Small intestine (tissue), 7 donors: ENCODE measurements around the gene OSBPL10. TPM values are rescaled to one million over a fixed set of nuclear protein-coding genes. Genes with fewer than 3 reads are reported as not detected.

Source experiments
- DNase-seq, 2 donors: peaks; one replicate each; pipeline versions ENCODE4 v3.0.0 to v3.0.0-alpha.2; 2013
- FAIRE-seq: peaks from 2 replicates; lab custom pipeline; 2012; peaks lifted over from hg19 to GRCh38; lab: Jason Lieb, UNC
- H3K27ac ChIP-seq, 3 donors: one replicate each; pipeline ENCODE4 v1.5.1; 2013; ENCODE audit warnings: low read length in 2 of 3, mild to moderate bottlenecking in 2 of 3, control low read depth in 1 of 3, inconsistent platforms in 1 of 3, low read depth in 1 of 3, moderate library complexity in 1 of 3
- H3K27me3 ChIP-seq, 3 donors: one replicate each; pipeline ENCODE4 v1.6.1; 2013; ENCODE audit warnings: low read length in 3 of 3, inconsistent platforms in 1 of 3; ENCODE audit not compliant: control insufficient read depth in 3 of 3, insufficient read depth in 3 of 3
- H3K36me3 ChIP-seq, 3 donors: one replicate each; pipeline ENCODE4 v1.6.1; 2013; ENCODE audit warnings: low read length in 3 of 3, inconsistent platforms in 1 of 3, low read depth in 1 of 3, mild to moderate bottlenecking in 1 of 3, moderate library complexity in 1 of 3; ENCODE audit not compliant: control insufficient read depth in 3 of 3, insufficient read depth in 2 of 3
- H3K4me1 ChIP-seq, 3 donors: one replicate each; pipeline ENCODE4 v1.6.1; 2013; ENCODE audit warnings: low read length in 2 of 3, inconsistent platforms in 1 of 3, low read depth in 1 of 3, mild to moderate bottlenecking in 1 of 3, moderate library complexity in 1 of 3; ENCODE audit not compliant: control insufficient read depth in 3 of 3, insufficient read depth in 2 of 3
- H3K4me3 ChIP-seq, 3 donors: one replicate each; pipeline ENCODE4 v1.5.1; 2013; ENCODE audit warnings: low read length in 3 of 3, control low read depth in 1 of 3, inconsistent platforms in 1 of 3, low read depth in 1 of 3, mild to moderate bottlenecking in 1 of 3, moderate library complexity in 1 of 3
- H3K9me3 ChIP-seq, 2 donors: one replicate each; pipeline ENCODE4 v1.6.1; 2013; ENCODE audit warnings: low read depth in 1 of 2, low read length in 1 of 2; ENCODE audit not compliant: control insufficient read depth in 2 of 2, insufficient read depth in 1 of 2
- WGBS, 3 donors: extraction: QIAGEN DNeasy Blood & Tissue Kit; methylation state at CpG; one replicate each; pipeline ENCODE4 v1.1.7; 2013; 5-methylcytosine and 5-hydroxymethylcytosine counted together
- polyA plus RNA-seq, 4 donors: library from polyadenylated mRNA; stranded (reverse) in 3 of 4; unstranded in 1 of 4; fragments of 200-250 nt in 3 of 4; fragments of 120-200 nt in 1 of 4; gene quantifications; one replicate each; pipeline versions ENCODE4 v1.2.1 to v1.2.3, GENCODE V29; 2013
- donor health status: healthy with polysubstance abuse.
- donor health status: control.
- donor health status: control.
- donor health status: Bipolar disorder and iron deficiency.
- donor health status: healthy.

OSBPL10 gene
- polyA plus RNA-seq, 4 donors: 1.4 to 8.6 (median 3.8) TPM

- Histone ChIP-seq H3K36me3 (no peaks in the 10 kb centered on the region), H3K27ac (peak overlapping the region in 1 of 3 donors; percentile 29), H3K27me3 (no peaks in the 10 kb centered on the region), H3K4me1 (no peaks in the 10 kb centered on the region), H3K9me3 (no peaks in the 10 kb centered on the region), H3K4me3 (no peak overlapping the region)
- DNase-seq: peak; percentile 57 to 62
- no peak for FAIRE-seq
- 0 to 16% (median 11%) methylated on average over 1 of the region's 1 CpG for WGBS, 3 donors
These were observed 44.5 kb downstream of the OSBPL10 start for GRCh38 chr3:31936420-31937060.

- Histone ChIP-seq H3K27ac (no peak overlapping the region), H3K9me3 (no peaks in the 10 kb centered on the region), H3K36me3 (no peaks in the 10 kb centered on the region), H3K4me3 (no peak overlapping the region), H3K27me3 (no peaks in the 10 kb centered on the region), H3K4me1 (no peaks in the 10 kb centered on the region)
- DNase-seq: no peak
- 62 to 84% (median 74%) methylated on average over 3 of the region's 3 CpGs for WGBS, 3 donors
- FAIRE-seq: no peak
These were observed 46.2 kb downstream of the OSBPL10 start for GRCh38 chr3:31934866-31935265.

- 85 to 95% (median 88%) methylated on average over 1 of the region's 1 CpG for WGBS, 3 donors
- FAIRE-seq (no peak), DNase-seq (no peak)
- Histone ChIP-seq H3K27me3 (no peaks in the 10 kb centered on the region), H3K4me3 (no peak overlapping the region), H3K36me3 (no peaks in the 10 kb centered on the region), H3K27ac (no peak overlapping the region), H3K4me1 (no peaks in the 10 kb centered on the region), H3K9me3 (no peaks in the 10 kb centered on the region)
These were observed 47.0 kb downstream of the OSBPL10 start for GRCh38 chr3:31934018-31934417.

GRCh38 chr3:31932990-31933389 is 48.1 kb downstream of the OSBPL10 start:
- WGBS, 3 donors: 92 to 95% (median 94%) methylated on average over 3 of the region's 3 CpGs
- DNase-seq (no peak), FAIRE-seq (no peak)
- H3K4me1 ChIP-seq: no peaks in the 10 kb centered on the region
- H3K36me3 ChIP-seq: no peaks in the 10 kb centered on the region
- no peaks in the 10 kb centered on the region for H3K27me3 ChIP-seq
- H3K27ac ChIP-seq: no peak overlapping the region
- H3K4me3 ChIP-seq: no peak overlapping the region
- no peaks in the 10 kb centered on the region for H3K9me3 ChIP-seq

- Histone ChIP-seq H3K27me3 (no peaks in the 10 kb centered on the region), H3K27ac (no peak overlapping the region), H3K36me3 (no peaks in the 10 kb centered on the region), H3K4me1 (peaks cover 0 to 5% (median 2%) of the 10 kb centered on the region in 3 donors), H3K9me3 (no peaks in the 10 kb centered on the region), H3K4me3 (no peak overlapping the region)
- WGBS, 3 donors: 90 to 96% (median 92%) methylated on average over 4 of the region's 4 CpGs
- DNase-seq (no peak), FAIRE-seq (no peak)
These were observed 51.1 kb downstream of the OSBPL10 start for GRCh38 chr3:31929826-31930502.

GRCh38 chr3:31927811-31928210 is 53.3 kb downstream of the OSBPL10 start:
- peak; percentile 65 to 66 for DNase-seq
- peak overlapping the region in 1 of 3 donors; percentile 73 for H3K27ac ChIP-seq

GRCh38 chr3:31926543-31926942 is 54.5 kb downstream of the OSBPL10 start:
- 90 to 97% (median 91%) methylated on average over 4 of the region's 4 CpGs for WGBS, 3 donors
- Histone ChIP-seq H3K27ac (no peak overlapping the region), H3K27me3 (no peaks in the 10 kb centered on the region), H3K9me3 (no peaks in the 10 kb centered on the region), H3K4me3 (no peak overlapping the region), H3K4me1 (peaks cover 2 to 15% (median 7%) of the 10 kb centered on the region in 3 donors), H3K36me3 (no peaks in the 10 kb centered on the region)
- FAIRE-seq: no peak
- no peak for DNase-seq

More at GRCh38 chr3:31927811-31928210, 53.3 kb downstream of the OSBPL10 start:
- H3K4me3 ChIP-seq: no peak overlapping the region
- H3K4me1 ChIP-seq: peaks cover 2 to 12% (median 4%) of the 10 kb centered on the region in 3 donors
- WGBS, 3 donors: 19 to 60% (median 41%) methylated on average over 6 of the region's 6 CpGs
- no peak for FAIRE-seq
- H3K36me3 ChIP-seq: no peaks in the 10 kb centered on the region
- H3K9me3 ChIP-seq: no peaks in the 10 kb centered on the region
- H3K27me3 ChIP-seq: no peaks in the 10 kb centered on the region

- Histone ChIP-seq H3K27me3 (no peaks in the 10 kb centered on the region), H3K36me3 (no peaks in the 10 kb centered on the region), H3K9me3 (peaks cover 0 to 5% of the 10 kb centered on the region in 2 donors), H3K27ac (peak overlapping the region in 1 of 3 donors; percentile 45), H3K4me1 (peaks cover 2 to 15% (median 7%) of the 10 kb centered on the region in 3 donors), H3K4me3 (no peak overlapping the region)
- FAIRE-seq (no peak), DNase-seq (no peak)
- 77 to 80% (median 78%) methylated on average over 5 of the region's 5 CpGs for WGBS, 3 donors
These were observed 55.8 kb downstream of the OSBPL10 start for GRCh38 chr3:31925271-31925630.
